Islet precursor cell (in vitro differentiated cells): ENCODE results near the gene PRDM15.
A peak's percentile ranks its signal among the peaks of the same experiment; 100 is the strongest.

Source experiments
- DNase-seq: peaks from one replicate; pipeline ENCODE4 v3.0.0-alpha.2; 2018

PRDM15 gene

DNA sequence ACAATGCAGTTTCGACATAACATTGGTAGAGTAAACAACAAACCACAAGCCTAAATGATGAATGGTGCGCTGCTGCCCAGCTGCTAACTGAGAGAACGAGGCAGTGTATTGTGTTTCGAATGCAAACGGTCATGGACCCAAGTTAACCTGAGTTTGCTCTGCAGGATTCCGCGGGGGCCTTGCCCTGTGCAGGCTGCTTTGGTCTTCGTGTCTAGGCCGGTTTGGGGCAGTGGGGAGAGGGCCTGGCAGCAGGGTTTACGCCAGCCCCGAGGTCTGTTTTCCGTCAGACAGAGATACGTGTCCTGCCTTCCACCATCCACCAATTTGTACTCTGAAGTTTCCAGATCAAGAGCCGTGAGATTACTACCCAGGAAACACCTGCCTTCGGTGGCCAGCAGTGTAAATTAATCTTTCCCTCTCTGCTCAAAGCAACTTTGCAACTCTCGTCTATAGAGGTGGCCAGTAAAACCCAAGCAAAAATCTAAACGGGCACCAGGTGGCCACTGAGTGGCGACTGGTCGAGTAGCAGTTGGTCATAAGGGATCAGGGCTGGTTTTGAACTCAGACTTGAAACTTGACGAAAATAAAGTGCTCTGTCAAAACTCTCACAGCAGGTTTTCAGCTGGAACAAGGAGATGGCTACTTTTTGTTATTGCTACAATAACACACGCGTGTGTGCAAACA, 6.3 kb upstream of the PRDM15 start:
- no peak for DNase-seq

DNA sequence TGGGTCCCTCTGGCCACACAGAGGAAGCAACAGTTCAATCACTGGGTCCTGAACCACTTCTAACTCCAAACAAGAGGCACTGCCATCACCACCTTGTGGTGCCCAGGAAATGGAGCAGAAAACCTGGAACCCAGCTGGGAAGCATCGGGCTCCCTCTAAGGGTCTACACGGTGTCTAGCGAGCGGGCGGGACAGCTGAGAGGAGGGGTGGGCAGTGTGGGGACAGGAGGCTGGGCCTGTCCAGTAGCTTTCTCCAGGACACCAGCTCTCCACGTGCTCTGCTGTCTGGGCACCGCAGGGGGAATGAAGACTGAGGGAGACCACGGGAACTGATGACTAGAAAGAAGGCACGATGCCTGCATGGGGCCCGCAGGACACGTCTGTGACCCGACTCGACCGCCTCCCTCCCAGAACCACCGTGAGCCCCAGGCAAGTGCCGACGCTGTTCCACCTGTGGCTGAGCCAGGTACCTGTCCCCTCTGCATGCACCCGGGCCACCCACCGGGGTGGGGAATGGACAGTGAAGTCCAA, 5.4 kb upstream of the PRDM15 start:
- no peak for DNase-seq

DNA sequence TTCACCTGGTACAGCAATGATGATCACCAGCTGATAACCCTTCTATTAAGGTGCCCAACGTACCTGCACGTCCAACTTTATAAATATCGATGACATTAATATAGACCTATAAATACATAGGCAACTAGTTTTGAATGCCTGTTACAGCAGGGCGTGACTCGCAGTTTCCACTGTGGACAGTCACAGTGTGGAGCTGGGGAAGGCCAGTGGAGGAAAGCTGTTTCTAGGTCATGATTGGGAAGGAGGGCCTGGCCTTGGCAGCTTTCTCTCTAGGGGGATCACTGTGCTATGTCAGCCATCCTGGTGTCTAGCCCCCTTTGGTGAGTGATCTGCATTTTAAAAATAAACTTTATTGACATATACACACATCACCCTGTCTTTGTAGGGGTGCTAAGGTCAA, 4.4 kb upstream of the PRDM15 start:
- DNase-seq = no peak

DNA sequence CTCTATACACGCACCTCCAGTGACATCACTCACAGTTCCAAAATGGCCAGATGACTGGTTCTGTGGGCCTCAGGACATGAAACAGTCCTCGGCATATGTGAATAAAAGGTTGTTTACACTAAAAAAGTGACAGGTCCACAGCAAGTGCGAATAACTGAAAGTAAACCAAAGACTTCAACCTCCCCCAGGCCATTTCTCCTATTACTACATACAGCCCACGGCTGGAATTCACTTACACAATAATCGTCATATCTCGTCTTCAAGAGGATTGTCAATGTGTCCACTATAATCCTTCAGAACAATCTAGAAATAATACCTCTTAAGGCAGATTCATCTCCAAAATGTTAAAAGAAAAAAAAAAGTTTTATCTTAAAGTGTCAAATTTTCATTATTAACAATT, 1.9 kb upstream of the PRDM15 start:
- no peak for DNase-seq

DNA sequence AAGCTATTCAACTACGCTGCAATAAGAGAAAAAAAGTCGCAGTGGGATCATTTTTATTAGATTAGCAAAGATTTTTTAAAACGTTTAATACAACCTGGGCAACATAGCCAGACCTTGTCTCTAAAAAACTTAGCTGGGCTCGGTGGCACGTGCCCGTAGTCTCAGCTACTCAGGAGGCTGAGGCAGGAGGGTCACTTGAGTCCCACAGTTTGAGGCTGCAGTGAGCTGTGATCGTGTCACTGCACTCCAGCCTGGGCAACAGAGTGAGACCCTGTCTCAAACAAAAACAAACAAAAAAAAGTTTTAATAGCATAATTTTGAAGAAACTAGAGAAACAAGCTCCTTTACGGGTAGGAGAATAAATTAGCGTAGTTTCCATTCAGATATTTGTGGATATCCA, 1.0 kb upstream of the PRDM15 start:
- DNase-seq = no peak

DNA sequence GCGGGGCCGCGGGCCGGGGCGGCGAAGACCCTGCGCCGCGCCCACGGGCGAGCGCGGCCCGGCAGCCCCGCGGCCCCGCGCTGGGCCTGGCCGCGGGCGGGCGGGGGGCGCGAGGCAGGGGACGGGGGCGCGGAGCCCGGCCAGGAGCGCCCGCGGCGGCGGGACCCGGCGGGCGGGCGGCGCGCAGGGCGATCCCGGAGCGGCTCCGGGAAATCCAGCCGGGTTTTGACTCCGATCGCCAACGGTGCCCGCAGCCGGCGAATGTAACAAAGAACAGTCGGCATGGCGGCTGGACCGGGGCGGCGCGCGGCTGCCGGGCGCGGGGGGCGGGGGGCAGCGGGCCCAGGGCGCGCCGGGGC, 334 bp downstream of the PRDM15 start:
- DNase-seq = peak; percentile 85

DNA sequence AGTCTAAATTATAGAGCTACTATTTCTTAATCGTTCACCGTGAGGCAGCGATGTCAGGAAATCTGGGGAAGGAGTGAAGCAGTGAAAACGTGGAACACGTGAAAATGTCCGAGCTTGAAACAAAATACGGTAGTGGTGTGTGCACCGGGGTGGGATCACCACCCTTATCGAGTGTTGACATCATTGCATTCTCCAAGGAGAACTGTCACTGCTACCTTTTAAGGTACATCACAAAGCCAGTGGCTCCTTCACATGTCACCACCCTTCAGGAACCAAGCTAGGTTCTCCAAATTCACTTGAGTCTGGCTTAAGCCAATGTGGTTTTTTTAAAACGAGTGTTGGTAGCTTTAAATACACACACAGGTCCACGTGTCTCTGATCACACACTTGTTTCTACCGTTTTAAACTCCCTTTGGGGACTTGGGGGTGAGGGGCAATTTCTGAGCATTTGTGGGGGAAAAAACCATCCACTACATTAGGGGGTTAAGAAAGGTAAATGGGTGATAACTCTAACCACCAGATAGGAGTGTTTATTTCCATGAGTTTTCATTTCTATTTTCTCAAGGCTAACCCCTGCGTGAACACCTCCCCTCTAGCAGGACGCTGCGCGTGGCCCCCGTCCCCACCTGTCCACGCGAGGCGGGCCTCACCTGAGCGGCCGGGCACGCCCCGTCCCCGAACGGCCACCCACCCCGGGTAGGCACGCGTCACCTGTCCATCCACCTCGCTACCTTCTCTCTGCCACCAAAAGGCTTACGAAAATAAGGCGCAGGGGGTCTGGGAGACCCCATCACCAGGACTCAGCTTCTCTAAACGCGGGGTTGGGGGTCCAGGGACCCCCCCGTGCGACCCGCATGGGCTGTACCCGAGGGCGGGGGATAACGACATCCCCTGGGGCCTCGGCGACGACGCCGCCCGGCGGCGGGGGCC, 978 bp downstream of the PRDM15 start:
- no peak for DNase-seq

DNA sequence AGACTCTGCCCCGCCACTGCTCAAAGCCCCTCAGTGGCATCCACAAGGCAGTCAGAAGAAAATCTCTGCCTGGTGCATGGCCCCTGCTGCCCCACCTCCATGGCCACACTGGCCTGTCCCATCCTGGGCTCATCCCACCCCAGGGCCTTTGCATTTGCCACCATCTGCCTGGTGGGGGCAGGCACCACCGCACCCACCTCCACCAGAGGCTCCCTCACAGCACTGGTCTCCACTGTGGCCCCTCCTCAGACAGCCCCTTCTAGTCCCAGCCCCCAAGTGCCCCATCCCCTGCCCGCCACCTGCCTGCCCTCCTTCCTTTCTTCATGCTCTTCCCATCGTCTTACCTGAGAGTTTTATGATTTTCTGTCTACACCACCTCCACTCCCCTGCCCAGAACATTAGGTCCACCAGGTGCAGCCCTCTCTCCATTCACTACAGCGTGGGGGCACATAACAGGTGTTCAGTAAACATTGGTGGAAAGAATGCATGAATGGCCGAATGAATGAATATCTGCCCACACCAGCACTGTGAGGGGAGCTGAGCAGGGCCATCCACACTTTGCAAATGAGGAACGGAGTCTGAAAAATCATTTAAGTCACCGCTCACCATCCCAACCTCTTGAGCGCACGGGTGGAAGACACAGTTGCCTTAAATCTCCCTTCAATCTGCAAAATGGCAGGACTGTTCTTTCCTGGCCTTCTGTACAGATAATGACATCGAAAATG, 2.1 kb downstream of the PRDM15 start:
- DNase-seq = no peak

DNA sequence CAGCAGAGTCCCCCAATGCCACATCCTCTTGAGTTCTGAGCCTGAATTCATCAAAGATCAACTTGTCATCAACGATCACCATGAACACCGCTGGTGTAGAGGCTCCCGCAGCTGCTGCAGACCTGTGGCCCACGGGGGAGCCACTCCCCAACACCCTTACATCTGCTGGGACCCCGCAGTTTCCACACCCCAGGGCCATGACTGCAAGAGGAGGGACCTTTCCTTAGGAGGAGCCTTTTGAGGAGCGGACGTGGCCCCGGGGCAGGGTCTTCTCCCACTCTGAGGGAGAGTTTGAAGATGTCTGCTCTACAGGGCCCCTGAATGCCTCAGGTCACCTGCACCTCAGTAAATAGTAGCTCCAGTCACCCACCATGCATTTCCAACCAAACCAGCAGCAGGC, 2.7 kb downstream of the PRDM15 start:
- no peak for DNase-seq

DNA sequence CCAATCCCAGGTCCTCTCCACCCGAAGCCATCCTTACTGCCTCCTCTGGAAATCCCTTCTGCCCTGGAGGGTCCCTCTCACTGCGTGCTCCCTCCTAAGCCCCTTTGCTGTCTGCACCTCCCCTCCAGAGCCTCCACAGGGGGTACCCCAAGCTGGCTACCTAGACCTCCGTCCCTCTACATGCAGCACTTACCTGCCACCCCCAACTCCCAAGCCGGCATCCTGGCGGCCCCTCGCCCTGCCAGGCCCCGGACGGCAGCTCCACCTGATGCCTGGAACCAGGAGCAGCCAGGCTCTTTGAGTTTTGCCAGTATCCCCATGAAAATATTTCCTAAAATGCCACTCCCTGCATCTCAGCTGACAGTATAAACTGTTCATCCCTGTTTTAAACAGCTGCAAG, 4.1 kb downstream of the PRDM15 start:
- no peak for DNase-seq

DNA sequence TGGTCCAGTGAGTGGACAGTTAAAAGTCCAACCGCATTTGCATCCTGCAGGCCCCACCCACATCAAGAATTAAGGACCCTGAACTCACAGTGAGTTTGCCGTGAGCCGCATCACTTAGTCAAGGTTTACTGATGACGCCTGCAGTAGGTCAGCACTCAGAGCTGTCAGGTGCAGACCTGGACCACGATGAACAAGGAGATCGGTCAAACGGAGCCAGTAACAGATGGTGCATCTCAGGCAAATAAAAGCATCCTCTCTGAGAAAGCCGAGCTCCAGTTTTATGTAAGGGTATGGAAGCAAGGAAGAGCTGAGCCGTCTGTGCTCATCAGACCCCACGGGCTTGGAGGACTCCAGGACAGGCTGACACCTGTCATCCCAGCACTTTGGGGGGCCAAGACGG, 4.5 kb downstream of the PRDM15 start:
- no peak for DNase-seq

DNA sequence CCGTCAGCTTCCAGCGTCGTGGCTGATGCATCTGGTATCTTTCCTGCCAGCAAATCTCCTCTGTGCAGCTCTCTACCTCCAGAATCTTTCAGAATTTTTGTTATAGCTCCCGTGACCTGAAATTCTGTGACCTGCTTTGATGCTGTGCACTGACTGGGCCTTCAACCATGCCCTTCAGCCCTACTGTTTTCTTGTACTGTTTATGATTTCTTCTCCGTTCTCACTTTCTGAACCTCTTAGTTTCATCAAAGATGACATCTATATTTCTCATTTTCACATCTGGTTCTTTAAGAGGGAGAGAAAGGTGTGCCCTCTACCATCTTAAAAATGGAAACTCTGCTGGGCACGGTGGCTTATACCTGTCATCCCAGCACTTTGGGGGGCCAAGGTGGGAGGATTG, 5.7 kb downstream of the PRDM15 start:
- no peak for DNase-seq

DNA sequence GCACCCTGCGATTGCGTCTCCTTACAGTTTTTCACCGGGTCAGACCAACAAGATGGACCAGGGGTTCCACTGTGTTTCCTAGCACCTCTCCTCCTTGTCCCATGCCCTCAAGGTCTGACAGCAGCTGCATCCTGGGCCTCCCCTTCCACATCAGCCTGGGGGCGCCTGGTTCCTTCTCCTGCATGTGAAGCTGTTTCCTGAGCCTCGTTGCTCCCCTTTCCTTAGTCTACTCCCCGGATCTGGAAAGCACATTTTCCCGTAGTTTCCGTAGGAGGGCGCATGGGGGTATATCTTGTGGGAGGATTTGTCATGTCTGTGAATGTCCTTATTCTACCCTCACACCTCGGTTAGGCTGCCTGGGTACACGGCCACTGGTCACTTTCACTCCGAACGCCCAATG, 6.1 kb downstream of the PRDM15 start:
- no peak for DNase-seq

DNA sequence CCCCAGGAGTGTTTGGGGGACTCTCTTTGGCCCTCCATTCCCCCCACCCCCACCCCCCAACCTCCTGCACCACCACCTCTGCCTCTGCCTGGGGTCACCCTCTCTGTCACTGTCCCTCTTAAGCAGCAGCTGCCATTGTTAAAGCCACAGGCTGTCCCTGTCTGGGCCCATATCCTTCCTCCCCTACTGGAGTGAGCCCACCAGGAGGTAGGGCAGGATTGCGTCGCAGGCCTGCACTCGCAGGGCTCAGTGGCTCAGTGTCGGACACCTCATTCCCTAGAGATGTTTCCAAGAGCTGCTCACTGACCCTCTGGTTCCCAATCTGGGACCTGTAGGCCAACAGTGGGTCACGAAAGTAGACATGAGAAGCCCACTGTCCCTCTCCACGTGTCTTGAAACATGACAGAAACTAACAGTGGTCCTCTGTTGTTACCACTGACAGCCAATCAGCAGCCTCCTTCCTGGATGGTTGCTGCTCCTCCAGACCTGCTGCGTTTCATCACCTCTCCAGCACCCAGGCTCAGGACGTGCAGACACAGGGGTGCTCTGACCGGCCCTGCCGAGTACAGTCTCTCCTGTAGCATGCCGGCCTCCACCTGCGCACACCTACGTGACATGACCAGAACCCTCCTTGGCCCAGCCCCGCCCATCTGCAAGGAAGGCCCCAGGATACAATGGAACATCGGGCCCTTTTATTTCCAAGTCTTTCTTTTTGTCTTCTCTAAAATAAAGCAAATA, 7.7 kb downstream of the PRDM15 start:
- DNase-seq = no peak

DNA sequence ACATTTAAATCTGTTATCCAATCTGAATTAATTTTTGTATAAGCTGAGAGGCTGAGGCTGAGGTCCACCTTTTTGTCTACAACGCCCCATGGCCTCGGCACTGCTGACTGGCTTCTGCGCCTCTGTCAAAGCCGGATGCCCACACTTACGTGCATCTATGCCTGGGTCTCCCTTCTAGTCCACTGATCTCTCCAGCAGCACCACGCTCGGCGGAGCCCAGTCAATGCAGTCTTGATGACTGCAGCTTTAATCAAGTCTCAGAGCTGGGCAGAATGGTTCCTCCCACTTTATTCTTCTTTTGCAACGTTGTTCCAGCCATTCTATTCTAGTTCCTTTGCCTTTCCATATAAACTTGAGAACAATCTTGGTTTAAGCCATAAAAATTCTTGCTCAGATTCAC, 9.4 kb downstream of the PRDM15 start:
- DNase-seq = no peak

DNA sequence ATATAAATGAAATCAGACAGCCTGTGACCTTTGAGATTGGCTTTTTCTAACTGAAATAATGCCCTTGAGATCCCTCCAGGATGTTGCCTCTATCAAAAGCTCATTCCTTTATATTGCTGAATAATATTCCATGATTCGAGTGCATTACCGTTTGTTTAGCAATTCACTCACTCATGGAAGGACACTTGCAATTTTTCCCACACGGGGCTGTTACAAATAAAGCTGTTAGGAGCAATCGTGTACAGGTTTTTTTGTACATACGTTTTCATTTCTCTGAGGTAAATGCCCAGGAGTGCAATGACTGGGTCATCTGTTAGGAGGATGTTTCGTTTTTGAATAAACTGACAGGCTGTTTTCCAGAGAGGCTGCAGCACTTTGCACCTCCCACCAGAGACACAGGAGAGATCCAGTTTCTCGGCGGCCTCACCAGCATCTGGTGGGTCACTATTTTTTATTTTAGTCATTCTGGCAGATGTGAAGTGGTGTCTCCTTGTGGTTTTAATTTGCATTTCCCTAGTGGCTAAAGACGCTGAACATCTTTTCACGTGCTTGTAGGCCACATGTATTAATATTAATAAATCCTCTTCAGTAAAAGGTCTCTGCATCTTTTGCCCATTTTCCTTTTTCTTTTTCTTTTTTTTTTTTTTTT, 11.0 kb downstream of the PRDM15 start:
- no peak for DNase-seq

DNA sequence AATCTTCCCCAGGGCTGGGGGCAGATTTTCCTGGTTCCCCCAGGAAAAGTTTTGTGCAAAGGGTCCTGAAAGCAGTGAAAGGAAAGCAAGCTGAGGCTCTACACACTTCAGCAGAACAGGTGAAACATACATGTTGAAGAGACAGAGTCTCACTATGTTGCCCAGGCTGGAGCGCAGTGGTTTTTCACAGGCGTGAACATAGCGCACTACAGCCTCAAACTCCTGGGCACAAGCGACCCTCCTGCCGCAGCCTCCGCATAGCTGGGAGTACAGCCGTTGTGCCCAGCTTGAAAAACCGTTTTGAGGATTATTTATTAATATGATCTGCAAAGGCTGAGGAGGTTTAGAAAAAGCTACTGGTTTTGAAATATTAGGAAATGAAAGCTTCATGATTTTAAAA, 11.8 kb downstream of the PRDM15 start:
- DNase-seq = no peak

DNA sequence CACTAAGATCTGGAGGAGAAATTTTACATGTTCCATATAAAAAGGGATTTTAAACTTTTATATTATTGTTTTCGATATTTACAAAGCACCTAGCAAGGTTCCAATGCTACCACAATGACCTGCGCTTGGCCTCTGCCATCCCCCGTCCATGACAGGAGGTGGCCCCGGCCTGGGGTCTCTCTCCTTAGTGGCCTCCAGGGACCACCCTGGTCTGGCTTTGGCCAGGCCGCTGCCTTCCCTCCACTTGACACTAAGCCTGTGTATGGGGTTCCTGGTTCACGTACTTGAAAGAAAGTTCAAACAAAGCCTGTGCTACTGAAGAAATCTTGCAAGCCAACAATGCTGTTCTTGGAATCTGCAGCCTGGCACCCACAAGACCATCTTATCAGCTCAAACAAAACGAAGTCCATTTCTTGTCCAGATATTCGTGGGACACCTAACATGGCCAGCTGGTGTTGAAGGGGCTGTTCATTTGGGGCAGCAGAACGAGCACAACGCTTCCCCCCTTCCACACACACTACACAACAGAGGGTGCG, 12.8 kb downstream of the PRDM15 start:
- no peak for DNase-seq

DNA sequence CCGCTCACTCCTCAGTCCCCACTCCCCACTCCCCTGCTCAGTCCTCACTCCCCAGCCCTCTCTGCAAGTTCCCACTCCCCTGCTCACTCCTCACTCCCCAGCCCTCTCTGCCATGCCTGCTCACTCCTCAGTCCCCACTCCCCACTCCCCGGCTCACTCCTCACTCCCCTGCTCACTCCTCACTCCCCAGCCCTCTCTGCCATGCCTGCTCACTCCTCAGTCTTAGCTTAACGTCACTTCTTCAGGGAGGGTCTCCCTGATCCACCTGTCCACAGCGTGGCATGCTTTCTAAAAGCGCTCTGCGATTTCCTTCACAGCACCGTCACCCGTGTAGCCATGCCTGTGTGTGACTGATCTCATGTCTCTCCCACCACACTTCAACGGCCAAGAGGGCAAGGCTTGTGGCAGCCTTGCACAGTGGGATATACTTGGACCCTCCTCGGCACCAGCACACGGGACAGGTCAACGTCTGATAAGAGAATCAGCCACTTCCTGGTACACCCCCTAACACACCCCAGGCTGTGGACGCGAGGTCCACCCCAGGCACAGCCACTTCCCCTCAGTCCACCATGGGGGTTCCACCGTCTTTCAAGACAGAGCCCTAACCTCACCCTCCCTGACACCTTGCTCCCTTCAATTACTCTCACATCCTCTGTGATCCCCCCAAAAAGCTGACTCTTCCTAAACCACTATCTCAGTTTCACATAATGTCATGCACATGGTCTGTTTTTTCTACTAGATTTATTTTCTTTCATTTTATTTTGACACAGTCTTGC, 14.0 kb downstream of the PRDM15 start:
- no peak for DNase-seq

DNA sequence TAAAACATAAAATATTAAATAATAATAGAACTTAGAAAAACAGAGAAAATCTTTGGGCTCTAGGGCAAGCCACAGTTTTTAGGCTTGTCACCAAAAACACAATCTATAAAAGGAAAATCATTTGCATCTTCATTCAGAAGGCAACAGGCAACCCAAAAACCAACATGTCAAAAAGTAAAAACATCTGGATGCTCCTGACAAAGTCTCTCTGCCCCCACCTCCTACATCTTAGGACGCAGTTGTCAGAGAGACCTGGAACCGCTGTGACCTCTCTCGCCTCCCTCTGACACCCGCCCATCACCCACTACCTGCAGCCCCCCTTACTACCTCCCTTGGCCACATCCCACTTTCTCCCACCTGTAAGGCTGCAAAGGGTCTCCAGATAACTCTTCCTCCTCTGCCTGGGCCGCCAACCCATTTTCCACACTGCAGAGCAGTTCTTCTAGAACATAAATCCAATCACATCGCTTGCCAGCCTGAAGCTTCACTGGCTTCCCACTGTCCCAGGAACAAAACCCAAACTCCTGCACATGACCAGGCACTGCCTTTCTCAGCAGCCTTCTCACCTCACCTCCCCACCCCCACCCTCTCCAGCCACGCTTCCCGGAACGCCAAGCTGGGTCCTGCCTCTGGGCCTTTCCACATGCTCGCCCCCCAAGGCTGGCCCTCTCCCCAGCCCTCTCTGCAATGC, 14.7 kb downstream of the PRDM15 start:
- no peak for DNase-seq

DNA sequence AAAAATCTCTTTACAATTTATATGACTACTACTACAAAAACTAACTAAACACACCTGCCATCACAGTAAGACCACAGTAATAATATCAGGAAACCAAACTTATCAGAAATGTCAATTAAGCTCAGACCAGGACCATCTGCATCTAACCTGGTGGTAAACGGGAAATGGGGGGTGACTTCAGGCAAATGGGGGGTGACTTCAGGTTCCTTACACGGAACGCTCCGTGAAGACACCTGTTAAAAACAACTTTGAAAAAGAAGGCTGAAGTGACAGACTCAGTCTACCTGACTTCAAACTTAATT, 15.8 kb downstream of the PRDM15 start:
- no peak for DNase-seq
